AG09309 (cell line): Measurements from ENCODE around the gene MYH9.

ENCODE experiments used
- DNase-seq: peaks from one replicate; pipeline ENCODE4 v3.0.0-alpha.2; 2010; ENCODE audit warnings: low read depth
- H3K4me3 ChIP-seq: 2 replicates; pipeline ENCODE4 v1.5.1; 2011; ENCODE audit warnings: mild to moderate bottlenecking, low read depth, low read length, moderate library complexity; ENCODE audit not compliant: control insufficient read depth
- TF ChIP-seq, protein P1 (sequence below): IDR thresholded peaks from 2 replicates; pipeline ENCODE4 v1.5.1; 2011; ENCODE audit warnings: mild to moderate bottlenecking, low read depth, low read length, inconsistent platforms; ENCODE audit not compliant: insufficient read depth, control insufficient read depth; ENCODE audit errors: missing control alignments

The MYH9 gene

GRCh38 chr22:36317658-36318271 is 70.0 kb downstream of the MYH9 start:
- no peak for DNase-seq
- TF ChIP-seq, protein P1, sequence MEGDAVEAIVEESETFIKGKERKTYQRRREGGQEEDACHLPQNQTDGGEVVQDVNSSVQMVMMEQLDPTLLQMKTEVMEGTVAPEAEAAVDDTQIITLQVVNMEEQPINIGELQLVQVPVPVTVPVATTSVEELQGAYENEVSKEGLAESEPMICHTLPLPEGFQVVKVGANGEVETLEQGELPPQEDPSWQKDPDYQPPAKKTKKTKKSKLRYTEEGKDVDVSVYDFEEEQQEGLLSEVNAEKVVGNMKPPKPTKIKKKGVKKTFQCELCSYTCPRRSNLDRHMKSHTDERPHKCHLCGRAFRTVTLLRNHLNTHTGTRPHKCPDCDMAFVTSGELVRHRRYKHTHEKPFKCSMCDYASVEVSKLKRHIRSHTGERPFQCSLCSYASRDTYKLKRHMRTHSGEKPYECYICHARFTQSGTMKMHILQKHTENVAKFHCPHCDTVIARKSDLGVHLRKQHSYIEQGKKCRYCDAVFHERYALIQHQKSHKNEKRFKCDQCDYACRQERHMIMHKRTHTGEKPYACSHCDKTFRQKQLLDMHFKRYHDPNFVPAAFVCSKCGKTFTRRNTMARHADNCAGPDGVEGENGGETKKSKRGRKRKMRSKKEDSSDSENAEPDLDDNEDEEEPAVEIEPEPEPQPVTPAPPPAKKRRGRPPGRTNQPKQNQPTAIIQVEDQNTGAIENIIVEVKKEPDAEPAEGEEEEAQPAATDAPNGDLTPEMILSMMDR: no peak
- H3K4me3 ChIP-seq: no peak overlapping the region

DNA sequence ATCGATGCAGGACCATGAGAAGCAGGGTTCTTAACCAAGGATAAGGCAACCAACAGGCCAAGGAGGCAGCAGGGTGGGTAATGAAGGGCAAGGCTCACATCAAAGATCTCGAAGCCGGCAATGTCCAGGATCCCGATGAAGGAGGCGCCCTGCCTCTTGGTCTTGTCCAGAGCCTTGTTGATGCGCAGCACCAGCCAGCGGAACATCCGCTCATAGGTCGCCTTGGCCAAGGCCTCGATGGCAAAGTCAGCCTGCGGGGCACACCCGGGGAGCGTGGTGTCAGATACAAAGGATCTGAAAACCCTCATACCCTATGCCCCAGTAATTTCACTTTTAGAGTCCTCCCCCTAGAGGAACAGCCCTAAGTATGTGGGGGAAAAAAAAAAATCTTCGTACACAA is 71.3 kb downstream of the MYH9 start:
- no peak overlapping the region for H3K4me3 ChIP-seq
- DNase-seq: no peak
- TF ChIP-seq, protein P1: no peak

- TF ChIP-seq, protein P1: no peak
- DNase-seq: no peak
- H3K4me3 ChIP-seq: no peak overlapping the region
Measured at GRCh38 chr22:36315325-36315724, 72.4 kb downstream of the MYH9 start.

GRCh38 chr22:36311386-36312085 is 76.2 kb downstream of the MYH9 start:
- DNase-seq: no peak
- TF ChIP-seq, protein P1: no peak
- no peak overlapping the region for H3K4me3 ChIP-seq

- TF ChIP-seq, protein P1: no peak
- DNase-seq: no peak
- H3K4me3 ChIP-seq: no peak overlapping the region
Measured at GRCh38 chr22:36308880-36309279, 78.9 kb downstream of the MYH9 start.

GRCh38 chr22:36306227-36306626 is 81.5 kb downstream of the MYH9 start:
- no peak overlapping the region for H3K4me3 ChIP-seq
- TF ChIP-seq, protein P1: no peak
- no peak for DNase-seq
